ENCODE results near the gene TDP1.

DNA sequence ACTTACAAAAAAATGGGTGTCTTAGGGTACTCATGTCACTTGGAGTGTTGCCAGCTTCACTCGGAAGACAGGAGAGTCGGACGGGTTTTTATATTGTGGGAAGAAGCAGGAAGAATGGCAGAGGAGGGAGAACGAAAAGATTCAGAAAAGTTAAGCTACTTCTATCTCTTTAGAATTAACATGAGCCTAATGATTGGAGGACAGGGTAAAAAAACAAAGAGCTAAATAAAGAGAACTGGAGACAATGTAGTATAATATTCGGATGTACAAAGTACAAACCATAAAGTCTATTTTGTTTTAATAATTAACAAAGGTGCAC is 45.1 kb upstream of the TDP1 start:
- TF ChIP-seq, protein P1, sequence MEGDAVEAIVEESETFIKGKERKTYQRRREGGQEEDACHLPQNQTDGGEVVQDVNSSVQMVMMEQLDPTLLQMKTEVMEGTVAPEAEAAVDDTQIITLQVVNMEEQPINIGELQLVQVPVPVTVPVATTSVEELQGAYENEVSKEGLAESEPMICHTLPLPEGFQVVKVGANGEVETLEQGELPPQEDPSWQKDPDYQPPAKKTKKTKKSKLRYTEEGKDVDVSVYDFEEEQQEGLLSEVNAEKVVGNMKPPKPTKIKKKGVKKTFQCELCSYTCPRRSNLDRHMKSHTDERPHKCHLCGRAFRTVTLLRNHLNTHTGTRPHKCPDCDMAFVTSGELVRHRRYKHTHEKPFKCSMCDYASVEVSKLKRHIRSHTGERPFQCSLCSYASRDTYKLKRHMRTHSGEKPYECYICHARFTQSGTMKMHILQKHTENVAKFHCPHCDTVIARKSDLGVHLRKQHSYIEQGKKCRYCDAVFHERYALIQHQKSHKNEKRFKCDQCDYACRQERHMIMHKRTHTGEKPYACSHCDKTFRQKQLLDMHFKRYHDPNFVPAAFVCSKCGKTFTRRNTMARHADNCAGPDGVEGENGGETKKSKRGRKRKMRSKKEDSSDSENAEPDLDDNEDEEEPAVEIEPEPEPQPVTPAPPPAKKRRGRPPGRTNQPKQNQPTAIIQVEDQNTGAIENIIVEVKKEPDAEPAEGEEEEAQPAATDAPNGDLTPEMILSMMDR (IDR thresholded peaks at IDR 0.05; ENCODE audit: low read length), result no peak
- TF ChIP-seq EZH2 (IDR thresholded peaks at IDR 0.05; ENCODE audit: borderline replicate concordance, low read length), result no peak

Data from OCI-LY1 (cell line).